Breast epithelium (tissue), 3 donors: ENCODE results near the gene RPS5.

Experiments
- POLR2A ChIP-seq: fragments of 450-650 bp; IDR thresholded peaks from one replicate; pipeline ENCODE4 v1.6.1; 2016; ENCODE audit warnings: antibody characterized with exemption, mild to moderate bottlenecking, moderate library complexity
- POLR2AphosphoS5 ChIP-seq, 3 donors: sonication (generic); formaldehyde crosslinking; IDR thresholded peaks; one replicate each; pipeline ENCODE4 v1.6.1; 2017; ENCODE audit warnings: antibody characterized with exemption in 3 of 3
- TF ChIP-seq, protein P1 (sequence below), 3 donors: fragments of 450-650 bp; IDR thresholded peaks; one replicate each; pipeline ENCODE4 v1.5.1; 2016 to 2017; ENCODE audit warnings: antibody characterized with exemption in 3 of 3, mild to moderate bottlenecking in 3 of 3, moderate library complexity in 3 of 3

DNA sequence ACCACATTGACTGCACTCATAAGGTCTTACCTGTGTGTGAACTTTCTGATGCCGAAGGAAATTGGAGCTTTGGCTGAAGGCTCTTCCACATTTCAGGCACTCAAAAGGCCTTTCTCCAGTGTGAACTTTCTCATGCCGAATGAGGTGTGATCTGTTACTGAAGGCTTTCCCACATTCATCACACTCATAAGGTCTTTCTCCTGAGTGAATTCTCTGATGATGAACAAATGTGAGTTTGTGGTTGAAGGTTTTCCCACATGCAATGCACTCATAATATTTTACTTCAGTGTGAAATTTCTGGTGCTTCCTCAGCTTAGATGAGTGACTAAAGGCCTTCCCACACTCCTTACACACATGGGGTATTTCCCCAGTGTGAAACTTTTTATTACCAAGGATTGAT is 47.1 kb downstream of the RPS5 start:
- TF ChIP-seq POLR2AphosphoS5 (IDR thresholded peaks at IDR 0.05) (no peak), POLR2A (no peak)
- TF ChIP-seq, protein P1, sequence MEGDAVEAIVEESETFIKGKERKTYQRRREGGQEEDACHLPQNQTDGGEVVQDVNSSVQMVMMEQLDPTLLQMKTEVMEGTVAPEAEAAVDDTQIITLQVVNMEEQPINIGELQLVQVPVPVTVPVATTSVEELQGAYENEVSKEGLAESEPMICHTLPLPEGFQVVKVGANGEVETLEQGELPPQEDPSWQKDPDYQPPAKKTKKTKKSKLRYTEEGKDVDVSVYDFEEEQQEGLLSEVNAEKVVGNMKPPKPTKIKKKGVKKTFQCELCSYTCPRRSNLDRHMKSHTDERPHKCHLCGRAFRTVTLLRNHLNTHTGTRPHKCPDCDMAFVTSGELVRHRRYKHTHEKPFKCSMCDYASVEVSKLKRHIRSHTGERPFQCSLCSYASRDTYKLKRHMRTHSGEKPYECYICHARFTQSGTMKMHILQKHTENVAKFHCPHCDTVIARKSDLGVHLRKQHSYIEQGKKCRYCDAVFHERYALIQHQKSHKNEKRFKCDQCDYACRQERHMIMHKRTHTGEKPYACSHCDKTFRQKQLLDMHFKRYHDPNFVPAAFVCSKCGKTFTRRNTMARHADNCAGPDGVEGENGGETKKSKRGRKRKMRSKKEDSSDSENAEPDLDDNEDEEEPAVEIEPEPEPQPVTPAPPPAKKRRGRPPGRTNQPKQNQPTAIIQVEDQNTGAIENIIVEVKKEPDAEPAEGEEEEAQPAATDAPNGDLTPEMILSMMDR (IDR thresholded peaks at IDR 0.05): no peak
